ENCODE results near the gene CCDC88A.

DNA sequence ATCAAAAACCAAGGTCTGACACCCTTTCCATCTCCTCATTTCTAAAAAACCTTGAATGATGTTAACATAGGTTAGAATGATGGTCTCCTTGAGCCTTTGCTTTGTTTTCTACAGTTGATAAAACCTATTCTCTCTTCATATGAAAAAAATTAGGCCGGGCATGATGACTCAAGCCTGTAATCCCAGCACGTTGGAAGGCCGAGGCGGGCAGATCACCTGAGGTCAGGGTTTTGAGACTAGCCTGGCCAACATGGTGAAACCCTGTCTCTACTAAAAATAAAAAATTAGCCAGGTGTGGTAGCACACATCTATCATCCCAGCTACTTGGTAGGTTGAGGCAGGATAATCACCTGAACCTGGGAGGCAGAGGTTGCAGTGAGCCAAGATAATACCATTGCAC, 49.4 kb downstream of the CCDC88A start:
- TF ChIP-seq, protein P1, sequence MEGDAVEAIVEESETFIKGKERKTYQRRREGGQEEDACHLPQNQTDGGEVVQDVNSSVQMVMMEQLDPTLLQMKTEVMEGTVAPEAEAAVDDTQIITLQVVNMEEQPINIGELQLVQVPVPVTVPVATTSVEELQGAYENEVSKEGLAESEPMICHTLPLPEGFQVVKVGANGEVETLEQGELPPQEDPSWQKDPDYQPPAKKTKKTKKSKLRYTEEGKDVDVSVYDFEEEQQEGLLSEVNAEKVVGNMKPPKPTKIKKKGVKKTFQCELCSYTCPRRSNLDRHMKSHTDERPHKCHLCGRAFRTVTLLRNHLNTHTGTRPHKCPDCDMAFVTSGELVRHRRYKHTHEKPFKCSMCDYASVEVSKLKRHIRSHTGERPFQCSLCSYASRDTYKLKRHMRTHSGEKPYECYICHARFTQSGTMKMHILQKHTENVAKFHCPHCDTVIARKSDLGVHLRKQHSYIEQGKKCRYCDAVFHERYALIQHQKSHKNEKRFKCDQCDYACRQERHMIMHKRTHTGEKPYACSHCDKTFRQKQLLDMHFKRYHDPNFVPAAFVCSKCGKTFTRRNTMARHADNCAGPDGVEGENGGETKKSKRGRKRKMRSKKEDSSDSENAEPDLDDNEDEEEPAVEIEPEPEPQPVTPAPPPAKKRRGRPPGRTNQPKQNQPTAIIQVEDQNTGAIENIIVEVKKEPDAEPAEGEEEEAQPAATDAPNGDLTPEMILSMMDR (IDR thresholded peaks at IDR 0.05; ENCODE audit: low read depth, low read length, missing input control): no peak
- TF ChIP-seq, protein P2, sequence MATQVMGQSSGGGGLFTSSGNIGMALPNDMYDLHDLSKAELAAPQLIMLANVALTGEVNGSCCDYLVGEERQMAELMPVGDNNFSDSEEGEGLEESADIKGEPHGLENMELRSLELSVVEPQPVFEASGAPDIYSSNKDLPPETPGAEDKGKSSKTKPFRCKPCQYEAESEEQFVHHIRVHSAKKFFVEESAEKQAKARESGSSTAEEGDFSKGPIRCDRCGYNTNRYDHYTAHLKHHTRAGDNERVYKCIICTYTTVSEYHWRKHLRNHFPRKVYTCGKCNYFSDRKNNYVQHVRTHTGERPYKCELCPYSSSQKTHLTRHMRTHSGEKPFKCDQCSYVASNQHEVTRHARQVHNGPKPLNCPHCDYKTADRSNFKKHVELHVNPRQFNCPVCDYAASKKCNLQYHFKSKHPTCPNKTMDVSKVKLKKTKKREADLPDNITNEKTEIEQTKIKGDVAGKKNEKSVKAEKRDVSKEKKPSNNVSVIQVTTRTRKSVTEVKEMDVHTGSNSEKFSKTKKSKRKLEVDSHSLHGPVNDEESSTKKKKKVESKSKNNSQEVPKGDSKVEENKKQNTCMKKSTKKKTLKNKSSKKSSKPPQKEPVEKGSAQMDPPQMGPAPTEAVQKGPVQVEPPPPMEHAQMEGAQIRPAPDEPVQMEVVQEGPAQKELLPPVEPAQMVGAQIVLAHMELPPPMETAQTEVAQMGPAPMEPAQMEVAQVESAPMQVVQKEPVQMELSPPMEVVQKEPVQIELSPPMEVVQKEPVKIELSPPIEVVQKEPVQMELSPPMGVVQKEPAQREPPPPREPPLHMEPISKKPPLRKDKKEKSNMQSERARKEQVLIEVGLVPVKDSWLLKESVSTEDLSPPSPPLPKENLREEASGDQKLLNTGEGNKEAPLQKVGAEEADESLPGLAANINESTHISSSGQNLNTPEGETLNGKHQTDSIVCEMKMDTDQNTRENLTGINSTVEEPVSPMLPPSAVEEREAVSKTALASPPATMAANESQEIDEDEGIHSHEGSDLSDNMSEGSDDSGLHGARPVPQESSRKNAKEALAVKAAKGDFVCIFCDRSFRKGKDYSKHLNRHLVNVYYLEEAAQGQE (IDR thresholded peaks at IDR 0.05): no peak
- no peak for TF ChIP-seq TAF1 (conservative IDR thresholded peaks at IDR 0.05)
- no peak for TF ChIP-seq JUND (IDR thresholded peaks at IDR 0.05)
- no peak for TF ChIP-seq ATF3 (IDR thresholded peaks at IDR 0.05)
- TF ChIP-seq RAD21 (IDR thresholded peaks at IDR 0.05): no peak
- no peak for TF ChIP-seq YY1 (IDR thresholded peaks at IDR 0.05)
- TF ChIP-seq GABPA (IDR thresholded peaks at IDR 0.05 in 1 of 2, conservative IDR thresholded peaks at IDR 0.05 in 1 of 2): no peak
